ENCODE results near the gene SPTBN1.

GRCh38 chr2:54478899-54479298, 22.8 kb downstream of the SPTBN1 start:
- no peak for TF ChIP-seq ZNF274 (IDR thresholded peaks at IDR 0.05; ENCODE audit: low read depth, low read length)
- no peak for TF ChIP-seq YY1 (IDR thresholded peaks at IDR 0.05; ENCODE audit: insufficient read depth, insufficient read length)
- TF ChIP-seq SUZ12 (IDR thresholded peaks at IDR 0.05; ENCODE audit: extremely low read depth, insufficient read depth, insufficient read length), result no peak
